Heart right ventricle (tissue), 16 donors: Measurements from ENCODE around the gene CD40LG. TPM values are rescaled to one million over a fixed set of nuclear protein-coding genes. Genes with fewer than 3 reads are reported as not detected.

ENCODE experiments used
- ATAC-seq, 8 donors: fragments of 200-7000 bp; cut with Tn5 transposase; one replicate each; pipeline ENCODE4 v1.9.1; 2020; ENCODE audit warnings: mild to moderate bottlenecking in 8 of 8, moderate library complexity in 8 of 8, moderate number of reproducible peaks in 1 of 8
- DNase-seq, 2 donors: peaks; one replicate each; pipeline ENCODE4 v3.0.0-alpha.2; 2020
- H3K27ac ChIP-seq, 10 donors: fragments of 200-600 bp; sonication (generic) in 2 of 10; one replicate each; pipeline versions ENCODE4 v1.5.0 to v1.8.0; 2020 to 2022; ENCODE audit warnings: mild to moderate bottlenecking in 3 of 10
- H3K27me3 ChIP-seq, 7 donors: fragments of 200-600 bp; one replicate each; pipeline ENCODE4 v1.8.0; 2021 to 2022; ENCODE audit warnings: mild to moderate bottlenecking in 2 of 7
- H3K36me3 ChIP-seq, 9 donors: fragments of 200-600 bp; sonication (generic) in 1 of 9; one replicate each; pipeline versions ENCODE4 v1.5.0 to v1.8.0; 2020 to 2022; ENCODE audit warnings: mild to moderate bottlenecking in 2 of 9
- H3K4me1 ChIP-seq, 9 donors: fragments of 200-600 bp; sonication (generic) in 1 of 9; one replicate each; pipeline versions ENCODE4 v1.5.0 to v1.8.0; 2020 to 2022; ENCODE audit warnings: mild to moderate bottlenecking in 4 of 9
- H3K4me3 ChIP-seq, 10 donors: fragments of 200-600 bp; sonication (generic) in 2 of 10; one replicate each; pipeline versions ENCODE4 v1.5.0 to v1.8.0; 2020 to 2022; ENCODE audit warnings: mild to moderate bottlenecking in 7 of 10, moderate library complexity in 2 of 10
- H3K9me3 ChIP-seq, 11 donors: fragments of 200-600 bp in 10 of 11; sonication (generic) in 2 of 11; one replicate each; pipeline versions ENCODE4 v1.5.0 to v1.8.0; 2013 to 2022; ENCODE audit warnings: mild to moderate bottlenecking in 2 of 11, control low read depth in 1 of 11, moderate library complexity in 1 of 11
- CTCF ChIP-seq, 9 donors: fragments of 200-600 bp; sonication (generic) in 2 of 9; IDR thresholded peaks; one replicate each; pipeline versions ENCODE4 v1.5.0 to v1.8.0; 2021 to 2022; ENCODE audit warnings: antibody characterized with exemption in 9 of 9, mild to moderate bottlenecking in 5 of 9, moderate library complexity in 1 of 9
- WGBS, 2 donors: extraction: QIAGEN DNeasy Blood & Tissue Kit; methylation state at CpG; one replicate each; pipeline ENCODE4 v1.1.7; 2013; ENCODE audit warnings: inconsistent platforms in 1 of 2; 5-methylcytosine and 5-hydroxymethylcytosine counted together
- intact Hi-C, 10 donors: fragments of 100-400 bp; cut with DNase I; formaldehyde crosslinking; loops; one replicate each; pipeline versions ENCODE4 v1.11.1 to v1.14.2; 2022
- polyA plus RNA-seq, 2 donors: library from polyadenylated mRNA; stranded (reverse); fragments of 200-250 nt; gene quantifications; one replicate each; pipeline ENCODE4 v1.2.3, GENCODE V29; 2013
- total RNA-seq, 10 donors: library from RNA; stranded (reverse); fragmentation: NEBNext Ultra II Directional in 3 of 10; extraction: Animal tissue kit (Norgen Biotek cat#: 25700) in 3 of 10; gene quantifications; one replicate each; pipeline versions ENCODE4 v1.2.1 to v1.2.4, GENCODE V29; 2021 to 2023
- donor health status: Arrhythmogenic right ventricular cardiomyopathy.
- donor health status: ischemic (EF 13 %, LVEDD 7.1; RV severe dilation, severe dysfunction).
- donor health status: healthy with polysubstance abuse.
- donor health status: DM: no; HTN: yes; CAD: no.
- donor health status: DM: no; HTN: no; CAD: no.
- donor health status: ischemic (EF 25% LVEDD 6.9; RV normal size, moderate dysfunction).
- donor health status: ischemic (EF 25% LVEDD 5.7; RV mildly dilated, moderate dysfunction).
- donor health status: healthy.
- donor health status: DM: yes; HTN: yes; CAD: no.
- donor health status: Ischemic cardiomyopathy.
- donor health status: ischemic (EF 35%, LVEDD 5.7; RV mildly dilated, moderate dysfunction).
- donor health status: nonischemic (EF 11% LVEDD 7.7; RV severe dilation, severe dysfunction).
- donor health status: DM: yes; HTN: yes; CAD: no.
- donor health status: PGD.
- donor health status: ischemic (EF 29% LVEDD 5.4; RV normal size, mild dysfunction).
- donor health status: nonischemic (EF 23%, LVEDD 6.1; RV moderate dilation, normal function).

The CD40LG gene
- total and polyA plus RNA-seq, 12 donors: 0.06 to 0.67 (median 0.24) TPM; not detected in 7

- ATAC-seq (no peak), DNase-seq (no peak)
- Histone ChIP-seq H3K4me1 (no peaks in the 10 kb centered on the region), H3K4me3 (no peak overlapping the region), H3K9me3 (no peaks in the 10 kb centered on the region), H3K27ac (no peak overlapping the region), H3K36me3 (no peaks in the 10 kb centered on the region), H3K27me3 (peaks cover 0 to 4% (median 0%) of the 10 kb centered on the region in 7 donors)
- TF ChIP-seq CTCF (IDR thresholded peaks at IDR 0.05): no peak
- WGBS, 2 donors: 94 to 95% methylated on average over 4 of the region's 4 CpGs
- intact Hi-C loops: no loop called here
Observed at GRCh38 chrX:136622568-136622967, 25.4 kb upstream of the CD40LG start.

GRCh38 chrX:136623396-136623795 is 24.6 kb upstream of the CD40LG start:
- no peak for TF ChIP-seq CTCF (IDR thresholded peaks at IDR 0.05)
- intact Hi-C loops: loop anchor here in 1 of 10 donors (1.0 kb wide), 1 partner anchor 11 kb away; no protein-coding TSS in a partner anchor

DNA sequence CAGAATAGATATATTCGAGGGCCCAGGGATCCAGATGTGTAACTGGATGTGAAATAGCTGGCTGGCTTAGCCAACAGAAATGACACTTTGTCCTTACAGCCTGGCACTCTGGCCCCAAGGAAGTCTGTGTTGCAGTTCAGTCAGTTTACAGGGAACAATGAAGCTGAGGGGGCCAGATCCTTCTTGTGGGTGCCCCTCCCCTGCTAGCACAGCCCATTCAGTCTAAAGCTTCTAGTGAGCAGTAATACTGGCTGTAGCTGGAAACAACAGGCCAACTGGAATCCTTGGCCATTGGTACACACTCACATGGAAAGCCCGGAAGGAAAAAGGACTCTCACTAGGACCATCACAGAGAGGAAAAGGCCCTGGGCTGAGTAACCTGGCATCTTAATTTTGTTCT is 22.7 kb upstream of the CD40LG start:
- 64 to 81% methylated on average over 2 of the region's 2 CpGs for WGBS, 2 donors
- Histone ChIP-seq H3K27me3 (peaks cover 0 to 4% (median 0%) of the 10 kb centered on the region in 7 donors), H3K27ac (no peak overlapping the region), H3K36me3 (no peaks in the 10 kb centered on the region), H3K4me1 (no peaks in the 10 kb centered on the region), H3K4me3 (no peak overlapping the region), H3K9me3 (no peaks in the 10 kb centered on the region)
- no peak for TF ChIP-seq CTCF (IDR thresholded peaks at IDR 0.05)
- ATAC-seq: no peak
- intact Hi-C loops: no loop called here
- no peak for DNase-seq

More at GRCh38 chrX:136623396-136623795, 24.6 kb upstream of the CD40LG start:
- H3K4me1 ChIP-seq: no peaks in the 10 kb centered on the region
- H3K27ac ChIP-seq: no peak overlapping the region
- no peaks in the 10 kb centered on the region for H3K36me3 ChIP-seq
- 79 to 83% methylated on average over 1 of the region's 1 CpG for WGBS, 2 donors
- H3K9me3 ChIP-seq: no peaks in the 10 kb centered on the region
- H3K4me3 ChIP-seq: no peak overlapping the region
- peaks cover 0 to 4% (median 0%) of the 10 kb centered on the region in 7 donors for H3K27me3 ChIP-seq
- DNase-seq (no peak), ATAC-seq (no peak)

GRCh38 chrX:136626237-136626636 is 21.7 kb upstream of the CD40LG start:
- DNase-seq (no peak), ATAC-seq (no peak)
- TF ChIP-seq CTCF (IDR thresholded peaks at IDR 0.05): no peak
- Histone ChIP-seq H3K36me3 (no peaks in the 10 kb centered on the region), H3K27ac (no peak overlapping the region), H3K9me3 (no peaks in the 10 kb centered on the region), H3K4me3 (no peak overlapping the region), H3K4me1 (no peaks in the 10 kb centered on the region), H3K27me3 (peaks cover 0 to 4% (median 0%) of the 10 kb centered on the region in 7 donors)
- intact Hi-C loops: no loop called here
- WGBS, 2 donors: 84 to 87% methylated on average over 2 of the region's 2 CpGs
